GM23338 (cell line): ENCODE data around the gene SLC25A48. TPM values are rescaled to one million over a fixed set of nuclear protein-coding genes. Genes with fewer than 3 reads are reported as not detected.

Experiments used
- ATAC-seq: fragments of 200-7000 bp; cut with Tn5 transposase; 3 replicates; pipeline ENCODE4 v1.9.1; 2020
- DNase-seq: peaks from one replicate; pipeline ENCODE4 v3.0.0-alpha.2; 2015; ENCODE audit warnings: low spot score
- H2AFZ ChIP-seq: fragments of 200-600 bp; sonication (generic); 2 replicates; pipeline ENCODE4 v1.8.0; 2016; ENCODE audit warnings: antibody characterized with exemption, mild to moderate bottlenecking, moderate library complexity
- H3F3A ChIP-seq: fragments of 200-600 bp; sonication (generic); replicated peaks from 2 replicates; pipeline ENCODE4 v1.8.0; 2017; ENCODE audit warnings: antibody characterized with exemption, mixed run types, low read depth
- H3K27ac ChIP-seq: fragments of 200-600 bp; sonication (generic); 2 replicates; pipeline ENCODE4 v1.6.1; 2016; ENCODE audit warnings: low read depth
- H3K27me3 ChIP-seq: fragments of 200-600 bp; sonication (generic); 2 replicates; pipeline ENCODE4 v1.8.0; 2016; ENCODE audit warnings: mild to moderate bottlenecking, mixed run types, moderate library complexity; ENCODE audit not compliant: insufficient read depth
- H3K36me3 ChIP-seq: fragments of 200-600 bp; sonication (generic); 2 replicates; pipeline ENCODE4 v1.8.0; 2016; ENCODE audit warnings: mild to moderate bottlenecking; ENCODE audit not compliant: insufficient read depth
- H3K4me1 ChIP-seq: fragments of 200-600 bp; sonication (generic); 2 replicates; pipeline ENCODE4 v1.8.0; 2016; ENCODE audit warnings: mild to moderate bottlenecking, moderate library complexity; ENCODE audit not compliant: insufficient read depth
- H3K4me2 ChIP-seq: fragments of 200-600 bp; sonication (generic); 2 replicates; pipeline ENCODE4 v1.7.1; 2017; ENCODE audit warnings: mixed run types
- H3K4me3 ChIP-seq: fragments of 200-600 bp; sonication (generic); 2 replicates; pipeline ENCODE4 v1.6.1; 2016; ENCODE audit warnings: mixed run types
- H3K79me2 ChIP-seq: fragments of 200-600 bp; sonication (generic); replicated peaks from 2 replicates; pipeline ENCODE4 v1.8.0; 2017; ENCODE audit warnings: mild to moderate bottlenecking; ENCODE audit not compliant: insufficient read depth
- H3K9me2 ChIP-seq: fragments of 200-600 bp; sonication (generic); 2 replicates; pipeline ENCODE4 v1.8.0; 2017; ENCODE audit not compliant: insufficient read depth
- H4K20me1 ChIP-seq: fragments of 200-600 bp; sonication (generic); replicated peaks from 2 replicates; pipeline ENCODE4 v1.8.0; 2017; ENCODE audit warnings: mild to moderate bottlenecking; ENCODE audit not compliant: insufficient read depth
- H3K27ac Mint-ChIP-seq: 2 replicates; pipeline ENCODE4 v1.8.0; 2020; ENCODE audit warnings: inconsistent platforms, mild to moderate bottlenecking, moderate library complexity, mixed read lengths
- H3K27me3 Mint-ChIP-seq: 3 replicates; pipeline ENCODE4 v1.8.0; 2022; ENCODE audit warnings: low read depth, mild to moderate bottlenecking, moderate library complexity, mixed read lengths, inconsistent platforms; ENCODE audit not compliant: insufficient read depth, poor library complexity
- H3K36me3 Mint-ChIP-seq: 3 replicates; pipeline ENCODE4 v1.8.0; 2021; ENCODE audit warnings: low read depth, mild to moderate bottlenecking, inconsistent platforms, moderate library complexity, mixed read lengths
- H3K4me1 Mint-ChIP-seq: 3 replicates; pipeline ENCODE4 v1.8.0; 2020; ENCODE audit warnings: mild to moderate bottlenecking, inconsistent platforms, mixed read lengths
- H3K4me3 Mint-ChIP-seq: 3 replicates; pipeline ENCODE4 v1.8.0; 2021; ENCODE audit warnings: moderate library complexity, mild to moderate bottlenecking, inconsistent platforms, mixed read lengths
- H3K9me3 Mint-ChIP-seq: 3 replicates; pipeline ENCODE4 v1.8.0; 2020; ENCODE audit warnings: moderate library complexity, mild to moderate bottlenecking, inconsistent platforms, mixed read lengths
- CREB1 ChIP-seq: fragments of 250-450 bp; sonication (Bioruptor Pico); IDR thresholded peaks from 2 replicates; pipeline ENCODE4 v1.5.0; 2020; ENCODE audit warnings: low read depth, mild to moderate bottlenecking, moderate library complexity
- EZH2 ChIP-seq: fragments of 200-600 bp; sonication (generic); IDR thresholded peaks from one replicate; pipeline ENCODE4 v1.8.0; 2017; ENCODE audit warnings: antibody characterized with exemption, mild to moderate bottlenecking, low read depth; ENCODE audit not compliant: unreplicated experiment
- EZH2phosphoT487 ChIP-seq: fragments of 200-600 bp; sonication (generic); IDR thresholded peaks from one replicate; pipeline ENCODE4 v1.8.1; 2018; ENCODE audit warnings: antibody characterized with exemption; ENCODE audit not compliant: unreplicated experiment
- JUNB ChIP-seq: IDR thresholded peaks from one replicate; pipeline ENCODE4 v1.6.1; 2016; ENCODE audit warnings: antibody characterized with exemption; ENCODE audit not compliant: unreplicated experiment
- NANOG ChIP-seq: IDR thresholded peaks from 2 replicates; pipeline ENCODE4 v1.6.1; 2016; ENCODE audit warnings: antibody characterized with exemption, borderline replicate concordance
- STAT1 ChIP-seq: IDR thresholded peaks from one replicate; pipeline ENCODE4 v1.6.1; 2016; ENCODE audit warnings: antibody characterized with exemption; ENCODE audit not compliant: unreplicated experiment
- ZNF331 ChIP-seq: fragments of 250-450 bp; sonication (Bioruptor Pico); IDR thresholded peaks from 2 replicates; pipeline ENCODE4 v1.5.0; 2020; ENCODE audit warnings: low read depth, mild to moderate bottlenecking, moderate library complexity
- polyA plus RNA-seq: library from polyadenylated mRNA; unstranded; fragments of >200 nt; fragmentation: Nextera tagmentation; extraction: Ambion mirVana; gene quantifications from 2 replicates; pipeline ENCODE4 v1.2.1, GENCODE V29; 2016
- total RNA-seq: library from RNA; depleted of rRNA; stranded (reverse); fragments of >200 nt; shearing (Covaris generic); gene quantifications from 2 replicates; pipeline ENCODE4 v1.2.3, GENCODE V29; 2014
- TF ChIP-seq, protein P1 (sequence below): fragments of 250-450 bp; sonication (Bioruptor Pico); IDR thresholded peaks from 2 replicates; pipeline ENCODE4 v1.5.0; 2020; ENCODE audit warnings: mild to moderate bottlenecking, moderate library complexity
- TF ChIP-seq, protein P2 (sequence below), 2 experiments: fragments of 200-600 bp in 1 of 2; sonication (generic) in 1 of 2; conservative IDR thresholded peaks; 2 replicates each; pipeline versions ENCODE4 v1.5.1 to v1.6.1; 2016 to 2017; ENCODE audit warnings: antibody characterized with exemption in 2 of 2, low read depth in 2 of 2, mild to moderate bottlenecking in 2 of 2, moderate library complexity in 1 of 2

The SLC25A48 gene
- total and polyA plus RNA-seq, 2 experiments from 2014 or later, result 1.1 to 1.5 TPM

DNA sequence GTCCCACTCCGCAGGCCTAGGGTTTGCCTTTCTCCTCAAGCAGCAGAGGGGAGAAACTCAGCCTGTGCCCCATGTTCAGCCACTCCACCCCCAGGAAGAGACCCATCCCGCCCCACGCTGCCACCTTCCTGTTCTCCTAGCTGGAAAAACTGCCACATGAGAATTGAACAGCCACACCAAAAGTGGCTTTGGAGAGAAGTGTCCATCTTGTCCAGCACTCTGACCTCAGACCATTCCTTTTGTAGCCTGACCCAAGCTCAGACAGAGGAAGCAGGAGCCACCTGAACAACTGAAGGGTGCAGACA lies 8.3 kb upstream of the SLC25A48 start (continued):
- TF ChIP-seq, protein P1, sequence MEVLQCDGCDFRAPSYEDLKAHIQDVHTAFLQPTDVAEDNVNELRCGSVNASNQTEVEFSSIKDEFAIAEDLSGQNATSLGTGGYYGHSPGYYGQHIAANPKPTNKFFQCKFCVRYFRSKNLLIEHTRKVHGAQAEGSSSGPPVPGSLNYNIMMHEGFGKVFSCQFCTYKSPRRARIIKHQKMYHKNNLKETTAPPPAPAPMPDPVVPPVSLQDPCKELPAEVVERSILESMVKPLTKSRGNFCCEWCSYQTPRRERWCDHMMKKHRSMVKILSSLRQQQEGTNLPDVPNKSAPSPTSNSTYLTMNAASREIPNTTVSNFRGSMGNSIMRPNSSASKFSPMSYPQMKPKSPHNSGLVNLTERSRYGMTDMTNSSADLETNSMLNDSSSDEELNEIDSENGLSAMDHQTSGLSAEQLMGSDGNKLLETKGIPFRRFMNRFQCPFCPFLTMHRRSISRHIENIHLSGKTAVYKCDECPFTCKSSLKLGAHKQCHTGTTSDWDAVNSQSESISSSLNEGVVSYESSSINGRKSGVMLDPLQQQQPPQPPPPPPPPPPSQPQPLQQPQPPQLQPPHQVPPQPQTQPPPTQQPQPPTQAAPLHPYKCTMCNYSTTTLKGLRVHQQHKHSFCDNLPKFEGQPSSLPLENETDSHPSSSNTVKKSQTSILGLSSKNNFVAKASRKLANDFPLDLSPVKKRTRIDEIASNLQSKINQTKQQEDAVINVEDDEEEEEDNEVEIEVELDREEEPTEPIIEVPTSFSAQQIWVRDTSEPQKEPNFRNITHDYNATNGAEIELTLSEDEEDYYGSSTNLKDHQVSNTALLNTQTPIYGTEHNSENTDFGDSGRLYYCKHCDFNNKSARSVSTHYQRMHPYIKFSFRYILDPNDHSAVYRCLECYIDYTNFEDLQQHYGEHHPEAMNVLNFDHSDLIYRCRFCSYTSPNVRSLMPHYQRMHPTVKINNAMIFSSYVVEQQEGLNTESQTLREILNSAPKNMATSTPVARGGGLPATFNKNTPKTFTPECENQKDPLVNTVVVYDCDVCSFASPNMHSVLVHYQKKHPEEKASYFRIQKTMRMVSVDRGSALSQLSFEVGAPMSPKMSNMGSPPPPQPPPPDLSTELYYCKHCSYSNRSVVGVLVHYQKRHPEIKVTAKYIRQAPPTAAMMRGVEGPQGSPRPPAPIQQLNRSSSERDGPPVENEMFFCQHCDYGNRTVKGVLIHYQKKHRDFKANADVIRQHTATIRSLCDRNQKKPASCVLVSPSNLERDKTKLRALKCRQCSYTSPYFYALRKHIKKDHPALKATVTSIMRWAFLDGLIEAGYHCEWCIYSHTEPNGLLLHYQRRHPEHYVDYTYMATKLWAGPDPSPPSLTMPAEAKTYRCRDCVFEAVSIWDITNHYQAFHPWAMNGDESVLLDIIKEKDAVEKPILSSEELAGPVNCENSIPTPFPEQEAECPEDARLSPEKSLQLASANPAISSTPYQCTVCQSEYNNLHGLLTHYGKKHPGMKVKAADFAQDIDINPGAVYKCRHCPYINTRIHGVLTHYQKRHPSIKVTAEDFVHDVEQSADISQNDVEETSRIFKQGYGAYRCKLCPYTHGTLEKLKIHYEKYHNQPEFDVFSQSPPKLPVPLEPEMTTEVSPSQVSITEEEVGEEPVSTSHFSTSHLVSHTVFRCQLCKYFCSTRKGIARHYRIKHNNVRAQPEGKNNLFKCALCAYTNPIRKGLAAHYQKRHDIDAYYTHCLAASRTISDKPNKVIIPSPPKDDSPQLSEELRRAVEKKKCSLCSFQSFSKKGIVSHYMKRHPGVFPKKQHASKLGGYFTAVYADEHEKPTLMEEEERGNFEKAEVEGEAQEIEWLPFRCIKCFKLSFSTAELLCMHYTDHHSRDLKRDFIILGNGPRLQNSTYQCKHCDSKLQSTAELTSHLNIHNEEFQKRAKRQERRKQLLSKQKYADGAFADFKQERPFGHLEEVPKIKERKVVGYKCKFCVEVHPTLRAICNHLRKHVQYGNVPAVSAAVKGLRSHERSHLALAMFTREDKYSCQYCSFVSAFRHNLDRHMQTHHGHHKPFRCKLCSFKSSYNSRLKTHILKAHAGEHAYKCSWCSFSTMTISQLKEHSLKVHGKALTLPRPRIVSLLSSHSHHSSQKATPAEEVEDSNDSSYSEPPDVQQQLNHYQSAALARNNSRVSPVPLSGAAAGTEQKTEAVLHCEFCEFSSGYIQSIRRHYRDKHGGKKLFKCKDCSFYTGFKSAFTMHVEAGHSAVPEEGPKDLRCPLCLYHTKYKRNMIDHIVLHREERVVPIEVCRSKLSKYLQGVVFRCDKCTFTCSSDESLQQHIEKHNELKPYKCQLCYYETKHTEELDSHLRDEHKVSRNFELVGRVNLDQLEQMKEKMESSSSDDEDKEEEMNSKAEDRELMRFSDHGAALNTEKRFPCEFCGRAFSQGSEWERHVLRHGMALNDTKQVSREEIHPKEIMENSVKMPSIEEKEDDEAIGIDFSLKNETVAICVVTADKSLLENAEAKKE, result no peak
- TF ChIP-seq NANOG (no peak), CREB1 (CRISPR knock-in tag) (no peak), ZNF331 (CRISPR knock-in tag) (no peak), EZH2phosphoT487 (no peak), STAT1 (no peak), JUNB (no peak)

GRCh38 chr5:135826994-135827671 lies 7.3 kb upstream of the SLC25A48 start:
- DNase-seq, result no peak
- TF ChIP-seq EZH2phosphoT487 (no peak), CREB1 (CRISPR knock-in tag) (no peak), NANOG (no peak), EZH2 (no peak), ZNF331 (CRISPR knock-in tag) (no peak)
- TF ChIP-seq, protein P2, sequence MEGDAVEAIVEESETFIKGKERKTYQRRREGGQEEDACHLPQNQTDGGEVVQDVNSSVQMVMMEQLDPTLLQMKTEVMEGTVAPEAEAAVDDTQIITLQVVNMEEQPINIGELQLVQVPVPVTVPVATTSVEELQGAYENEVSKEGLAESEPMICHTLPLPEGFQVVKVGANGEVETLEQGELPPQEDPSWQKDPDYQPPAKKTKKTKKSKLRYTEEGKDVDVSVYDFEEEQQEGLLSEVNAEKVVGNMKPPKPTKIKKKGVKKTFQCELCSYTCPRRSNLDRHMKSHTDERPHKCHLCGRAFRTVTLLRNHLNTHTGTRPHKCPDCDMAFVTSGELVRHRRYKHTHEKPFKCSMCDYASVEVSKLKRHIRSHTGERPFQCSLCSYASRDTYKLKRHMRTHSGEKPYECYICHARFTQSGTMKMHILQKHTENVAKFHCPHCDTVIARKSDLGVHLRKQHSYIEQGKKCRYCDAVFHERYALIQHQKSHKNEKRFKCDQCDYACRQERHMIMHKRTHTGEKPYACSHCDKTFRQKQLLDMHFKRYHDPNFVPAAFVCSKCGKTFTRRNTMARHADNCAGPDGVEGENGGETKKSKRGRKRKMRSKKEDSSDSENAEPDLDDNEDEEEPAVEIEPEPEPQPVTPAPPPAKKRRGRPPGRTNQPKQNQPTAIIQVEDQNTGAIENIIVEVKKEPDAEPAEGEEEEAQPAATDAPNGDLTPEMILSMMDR (conservative IDR thresholded peaks at IDR 0.05; ENCODE audit: low read depth in 2 of 2), result no peak

More at GRCh38 chr5:135826994-135827671, 7.3 kb upstream of the SLC25A48 start:
- no peak overlapping the region for H3K27ac Mint-ChIP-seq
- Histone ChIP-seq H3K9me2 (peaks cover 10% of the 10 kb centered on the region), H3K4me2 (no peak overlapping the region), H3F3A (no peaks in the 10 kb centered on the region), H4K20me1 (no peaks in the 10 kb centered on the region), H3K27ac (no peak overlapping the region), H2AFZ (no peak overlapping the region), H3K79me2 (no peaks in the 10 kb centered on the region), H3K4me1 (no peaks in the 10 kb centered on the region), H3K4me3 (no peak overlapping the region), H3K36me3 (no peaks in the 10 kb centered on the region), H3K27me3 (0 out of 2 replicates have a peak, but pooled peaks cover under 1% of the 10 kb centered on the region)
- no peaks in the 10 kb centered on the region; the same call in 2 of the 3 replicates for H3K36me3 Mint-ChIP-seq
- no peak overlapping the region for H3K4me3 Mint-ChIP-seq
- peaks cover 5% of the 10 kb centered on the region for H3K4me1 Mint-ChIP-seq
- peaks cover 34% of the 10 kb centered on the region for H3K27me3 Mint-ChIP-seq
- ATAC-seq, result no peak
- H3K9me3 Mint-ChIP-seq, result no peaks in the 10 kb centered on the region
